HFFc6 (cell line): Measurements from ENCODE around the gene ANTXR2. TPM values are rescaled to one million over a fixed set of nuclear protein-coding genes. Genes with fewer than 3 reads are reported as not detected.
A peak's percentile ranks its signal among the peaks of the same experiment; 100 is the strongest.

Source experiments
- DNase-seq: peaks from one replicate; pipeline ENCODE4 v3.0.0-alpha.2; 2018
- H3K27ac Mint-ChIP-seq: 2 replicates; pipeline ENCODE4 v1.8.0; 2020; ENCODE audit warnings: mild to moderate bottlenecking, mixed read lengths
- H3K27me3 Mint-ChIP-seq: 2 replicates; pipeline ENCODE4 v1.8.0; 2021; ENCODE audit warnings: mild to moderate bottlenecking, moderate library complexity, mixed read lengths; ENCODE audit not compliant: insufficient read depth
- H3K36me3 Mint-ChIP-seq: 2 replicates; pipeline ENCODE4 v1.8.0; 2021; ENCODE audit warnings: low read depth, mixed read lengths
- H3K4me1 Mint-ChIP-seq: 2 replicates; pipeline ENCODE4 v1.8.0; 2020; ENCODE audit warnings: low read depth, mixed read lengths
- H3K4me3 Mint-ChIP-seq: 2 replicates; pipeline ENCODE4 v1.8.0; 2020; ENCODE audit warnings: mild to moderate bottlenecking, moderate library complexity, mixed read lengths
- H3K9me3 Mint-ChIP-seq: 2 replicates; pipeline ENCODE4 v1.8.0; 2020; ENCODE audit warnings: mild to moderate bottlenecking, mixed read lengths
- total RNA-seq, 6 experiments: library from RNA; stranded (reverse); fragmentation: NEBNext Ultra II Directional; extraction: Animal tissue kit (Norgen Biotek cat#: 25700); gene quantifications; 2 replicates in 1 of 6; 3 replicates in 5 of 6; pipeline ENCODE4 v1.2.3, GENCODE V29; 2021
- TF ChIP-seq, protein P1 (sequence below): fragments of 200-600 bp; sonication (generic); IDR thresholded peaks from 2 replicates; pipeline ENCODE4 v1.5.0; 2021; ENCODE audit warnings: antibody characterized with exemption, mild to moderate bottlenecking

Gene ANTXR2
- total RNA-seq, 6 experiments from 2014 or later, result 137 to 198 (median 144) TPM

DNA sequence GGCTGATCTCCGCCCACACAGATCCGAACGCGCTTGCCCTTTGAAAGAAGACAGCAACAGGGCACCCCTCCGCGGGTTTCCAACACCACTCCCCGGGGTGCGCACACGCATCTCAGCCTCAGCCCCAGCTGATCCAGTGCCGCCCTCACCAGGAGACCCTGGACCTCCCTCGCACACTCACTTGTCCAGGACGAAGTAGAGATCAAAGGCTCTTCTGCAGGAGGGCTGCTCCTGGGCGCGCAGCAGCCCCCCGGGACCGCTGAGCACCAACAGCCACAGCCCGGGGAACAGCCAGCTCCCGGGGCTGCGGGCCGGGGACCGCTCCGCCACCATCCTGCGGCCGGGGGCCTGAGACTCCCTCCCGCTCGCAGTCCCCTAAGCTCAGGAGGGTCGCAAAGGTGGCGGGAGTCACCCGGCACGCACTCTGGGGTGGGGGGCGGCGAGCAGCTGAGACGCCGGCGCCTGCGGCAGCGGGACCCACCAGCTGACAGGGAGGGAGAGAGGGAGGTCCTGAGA lies 743 bp downstream of the ANTXR2 start:
- H3K4me1 Mint-ChIP-seq, result peaks cover 78% of the 10 kb centered on the region
- H3K9me3 Mint-ChIP-seq, result no peaks in the 10 kb centered on the region
- TF ChIP-seq, protein P1, sequence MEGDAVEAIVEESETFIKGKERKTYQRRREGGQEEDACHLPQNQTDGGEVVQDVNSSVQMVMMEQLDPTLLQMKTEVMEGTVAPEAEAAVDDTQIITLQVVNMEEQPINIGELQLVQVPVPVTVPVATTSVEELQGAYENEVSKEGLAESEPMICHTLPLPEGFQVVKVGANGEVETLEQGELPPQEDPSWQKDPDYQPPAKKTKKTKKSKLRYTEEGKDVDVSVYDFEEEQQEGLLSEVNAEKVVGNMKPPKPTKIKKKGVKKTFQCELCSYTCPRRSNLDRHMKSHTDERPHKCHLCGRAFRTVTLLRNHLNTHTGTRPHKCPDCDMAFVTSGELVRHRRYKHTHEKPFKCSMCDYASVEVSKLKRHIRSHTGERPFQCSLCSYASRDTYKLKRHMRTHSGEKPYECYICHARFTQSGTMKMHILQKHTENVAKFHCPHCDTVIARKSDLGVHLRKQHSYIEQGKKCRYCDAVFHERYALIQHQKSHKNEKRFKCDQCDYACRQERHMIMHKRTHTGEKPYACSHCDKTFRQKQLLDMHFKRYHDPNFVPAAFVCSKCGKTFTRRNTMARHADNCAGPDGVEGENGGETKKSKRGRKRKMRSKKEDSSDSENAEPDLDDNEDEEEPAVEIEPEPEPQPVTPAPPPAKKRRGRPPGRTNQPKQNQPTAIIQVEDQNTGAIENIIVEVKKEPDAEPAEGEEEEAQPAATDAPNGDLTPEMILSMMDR, result no peak
- peak overlapping the region; percentile 92 for H3K4me3 Mint-ChIP-seq
- H3K27me3 Mint-ChIP-seq, result no peaks in the 10 kb centered on the region; the same call in 1 of the 2 replicates
- no peak for DNase-seq
- peak overlapping the region; percentile 80 for H3K27ac Mint-ChIP-seq
- H3K36me3 Mint-ChIP-seq, result peaks cover 36% of the 10 kb centered on the region

DNA sequence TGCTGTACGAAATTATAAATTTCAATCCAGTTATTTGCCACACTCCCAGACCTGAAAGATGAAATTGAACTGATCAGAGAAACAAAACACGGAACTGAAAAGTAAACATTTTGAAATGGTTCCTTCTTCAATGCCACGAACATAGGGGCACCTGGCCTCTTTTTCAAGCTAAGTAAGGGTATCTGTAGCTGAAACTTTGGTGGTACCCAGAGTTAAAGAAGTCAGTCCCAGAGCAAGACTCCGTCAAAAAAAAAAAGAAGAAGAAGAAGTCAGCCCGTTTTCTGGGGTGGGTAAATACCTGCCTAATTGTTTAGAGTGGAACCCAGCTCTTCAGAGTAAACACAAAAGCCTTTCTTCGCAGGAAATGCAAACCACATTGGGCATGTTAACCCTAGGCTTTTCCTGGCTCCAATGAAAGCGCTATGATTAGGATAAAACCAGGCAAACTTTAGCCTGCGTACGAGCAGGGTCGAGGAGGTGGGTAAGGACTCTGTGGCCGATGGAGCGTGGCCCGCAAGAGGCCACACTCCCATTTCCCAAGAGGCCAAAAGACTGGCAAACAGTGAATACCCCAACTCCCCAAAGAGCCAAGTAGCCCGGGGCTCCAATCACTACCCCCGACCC lies 1.3 kb downstream of the ANTXR2 start:
- TF ChIP-seq, protein P1, result no peak
- Mint-ChIP-seq H3K4me3 (peak overlapping the region; percentile 92), H3K4me1 (peaks cover 77% of the 10 kb centered on the region), H3K9me3 (no peaks in the 10 kb centered on the region), H3K27ac (peak overlapping the region; percentile 80), H3K36me3 (peaks cover 42% of the 10 kb centered on the region), H3K27me3 (no peaks in the 10 kb centered on the region; the same call in 1 of the 2 replicates)
- DNase-seq, result no peak

DNA sequence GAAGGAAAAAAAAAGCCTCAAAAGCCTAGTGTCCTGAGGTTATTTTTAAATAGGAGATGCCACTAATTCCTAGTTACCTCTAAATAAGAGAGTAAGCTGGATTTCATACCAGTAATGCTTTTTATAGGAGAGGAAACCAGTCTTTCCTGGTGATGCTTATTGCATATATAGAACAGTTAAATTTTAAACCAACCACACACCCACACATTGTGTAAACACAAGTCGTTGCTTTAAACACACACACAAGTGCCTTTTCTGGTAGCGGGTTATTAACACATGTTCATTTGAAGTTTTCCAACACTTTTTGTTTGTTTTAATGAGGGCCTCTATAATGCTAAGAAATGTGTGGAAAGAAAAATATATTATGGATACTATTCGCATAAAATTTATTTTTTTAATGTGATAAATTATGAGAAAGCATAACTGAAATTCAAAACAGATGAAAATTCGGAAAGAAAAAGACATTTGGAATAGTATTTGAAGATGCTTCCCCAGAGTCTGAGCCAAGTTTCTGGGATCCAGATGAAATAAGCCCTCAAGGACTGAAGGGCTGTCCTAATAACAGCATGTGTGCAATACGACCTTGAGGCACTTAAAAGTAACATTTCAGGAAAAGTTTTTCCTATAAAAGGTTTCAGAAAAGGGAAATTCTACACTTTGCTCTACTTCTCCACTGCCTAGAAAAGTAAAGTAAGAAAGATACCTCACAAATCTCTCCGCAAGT lies 2.0 kb downstream of the ANTXR2 start:
- Mint-ChIP-seq H3K4me3 (peak overlapping the region; percentile 92), H3K4me1 (peaks cover 77% of the 10 kb centered on the region), H3K9me3 (no peaks in the 10 kb centered on the region), H3K27me3 (no peaks in the 10 kb centered on the region; the same call in 1 of the 2 replicates), H3K27ac (peak overlapping the region; percentile 80), H3K36me3 (peaks cover 48% of the 10 kb centered on the region)
- TF ChIP-seq, protein P1, result no peak
- no peak for DNase-seq

DNA sequence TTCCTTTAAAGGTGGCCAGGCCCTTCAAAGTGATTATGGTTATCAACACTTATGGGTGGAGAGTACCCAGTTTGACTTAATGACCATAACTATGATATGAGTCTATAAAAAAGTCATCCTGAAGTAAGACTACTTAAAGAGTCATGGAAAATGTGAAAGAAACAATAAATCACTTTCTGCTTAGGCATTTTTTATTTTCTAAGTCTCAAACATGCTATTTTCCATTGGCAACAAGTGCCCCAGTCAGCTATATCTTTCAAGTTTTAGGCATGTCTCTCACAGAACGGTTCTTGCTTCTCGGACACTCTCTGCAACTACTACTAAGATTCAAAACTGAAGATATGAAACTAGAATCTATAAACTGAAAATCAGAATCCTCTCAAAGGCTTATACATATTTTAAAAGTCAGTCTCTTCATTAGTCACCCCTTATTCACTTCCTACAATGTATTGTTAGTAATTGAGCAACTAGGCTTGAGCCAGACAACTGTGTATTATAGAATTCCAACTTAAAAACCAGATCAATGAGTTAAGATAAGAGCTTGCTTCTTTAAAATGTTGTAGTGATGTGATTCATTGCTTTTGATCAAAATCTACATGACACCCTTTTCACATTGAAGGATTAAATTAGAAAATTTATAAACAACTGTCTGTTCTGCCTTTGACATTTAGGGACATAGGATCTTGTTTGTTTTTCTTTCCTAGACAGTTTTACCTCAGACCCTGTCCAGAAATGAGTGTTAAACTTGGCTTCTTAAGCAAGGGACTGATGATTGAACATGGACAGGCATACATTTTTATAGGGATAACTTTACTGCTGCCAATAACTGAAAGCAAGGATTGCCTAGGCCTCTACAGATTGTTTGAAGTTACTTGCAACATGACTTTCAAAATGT lies 2.9 kb downstream of the ANTXR2 start:
- peak overlapping the region; percentile 92 for H3K4me3 Mint-ChIP-seq
- peak overlapping the region; percentile 80 for H3K27ac Mint-ChIP-seq
- no peaks in the 10 kb centered on the region for H3K9me3 Mint-ChIP-seq

More for the DNA sequence above, 2.9 kb downstream of the ANTXR2 start:
- peaks cover 75% of the 10 kb centered on the region for H3K4me1 Mint-ChIP-seq
- H3K27me3 Mint-ChIP-seq, result no peaks in the 10 kb centered on the region; the same call in 1 of the 2 replicates
- peaks cover 55% of the 10 kb centered on the region for H3K36me3 Mint-ChIP-seq
- TF ChIP-seq, protein P1, result no peak
- peak; percentile 55 for DNase-seq
